HG03103 (cell line): ENCODE results near the gene RCAN2.

Experiments
- ATAC-seq: cut with Tn5 transposase; IDR thresholded peaks from one replicate; pipeline ENCODE4 v1.9.1; 2021; ENCODE audit warnings: low read depth; ENCODE audit not compliant: unreplicated experiment

Gene RCAN2

DNA sequence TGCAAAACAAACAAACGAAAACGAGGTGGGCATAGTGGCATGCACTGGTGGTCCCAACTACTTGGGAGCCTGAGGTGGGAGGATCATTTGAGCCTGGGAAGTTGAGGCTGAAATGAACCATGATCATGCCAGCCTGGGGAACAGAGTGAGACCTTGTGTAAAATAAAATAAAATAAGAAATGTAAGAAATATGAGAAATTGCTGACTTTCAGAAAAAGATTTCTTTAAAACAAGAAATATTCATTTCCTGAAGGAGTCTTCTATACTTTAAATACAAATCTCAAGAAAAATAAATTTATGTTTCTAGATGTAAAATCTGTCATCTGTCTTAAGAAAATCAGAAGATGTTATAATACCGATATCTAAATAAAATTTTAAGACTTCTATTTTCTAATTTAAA lies 223.7 kb downstream of the RCAN2 start:
- ATAC-seq, result no peak

DNA sequence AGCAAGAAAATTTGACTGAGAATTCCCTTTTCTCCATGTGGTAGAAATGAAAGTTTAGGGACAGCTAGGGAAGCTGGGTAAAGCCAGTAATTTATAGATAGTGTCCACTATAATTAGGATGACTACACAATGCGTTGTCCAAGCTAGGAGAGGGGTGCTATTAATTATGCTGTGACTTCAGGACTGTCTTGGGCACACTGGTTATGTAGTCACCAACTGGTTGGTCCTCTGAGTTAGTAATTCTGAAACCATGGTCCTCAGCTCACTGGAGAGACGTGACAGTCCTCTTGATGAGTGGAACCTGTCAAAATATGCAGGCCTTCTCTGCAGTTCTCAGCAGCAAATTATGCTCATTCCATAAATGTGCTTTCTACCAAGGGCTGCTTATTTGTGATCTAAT lies 225.9 kb downstream of the RCAN2 start:
- ATAC-seq, result no peak

DNA sequence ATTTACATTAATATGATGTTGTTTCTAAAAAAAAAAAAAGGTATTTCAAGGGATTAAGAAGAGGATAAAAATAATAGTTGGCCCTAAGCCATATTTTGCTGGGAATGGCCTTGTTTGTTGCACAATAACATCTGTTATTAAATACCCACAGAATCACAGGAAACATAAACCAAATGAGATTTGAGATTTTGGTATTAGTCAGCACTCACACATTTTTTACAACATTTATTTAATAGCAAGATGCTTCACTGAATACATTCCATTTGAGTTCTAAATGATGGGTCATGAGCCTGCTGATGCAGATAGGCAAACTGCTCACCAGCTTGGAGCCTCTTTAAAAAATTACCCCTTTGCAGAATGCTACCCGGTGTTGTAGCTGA lies 227.6 kb downstream of the RCAN2 start:
- no peak for ATAC-seq

DNA sequence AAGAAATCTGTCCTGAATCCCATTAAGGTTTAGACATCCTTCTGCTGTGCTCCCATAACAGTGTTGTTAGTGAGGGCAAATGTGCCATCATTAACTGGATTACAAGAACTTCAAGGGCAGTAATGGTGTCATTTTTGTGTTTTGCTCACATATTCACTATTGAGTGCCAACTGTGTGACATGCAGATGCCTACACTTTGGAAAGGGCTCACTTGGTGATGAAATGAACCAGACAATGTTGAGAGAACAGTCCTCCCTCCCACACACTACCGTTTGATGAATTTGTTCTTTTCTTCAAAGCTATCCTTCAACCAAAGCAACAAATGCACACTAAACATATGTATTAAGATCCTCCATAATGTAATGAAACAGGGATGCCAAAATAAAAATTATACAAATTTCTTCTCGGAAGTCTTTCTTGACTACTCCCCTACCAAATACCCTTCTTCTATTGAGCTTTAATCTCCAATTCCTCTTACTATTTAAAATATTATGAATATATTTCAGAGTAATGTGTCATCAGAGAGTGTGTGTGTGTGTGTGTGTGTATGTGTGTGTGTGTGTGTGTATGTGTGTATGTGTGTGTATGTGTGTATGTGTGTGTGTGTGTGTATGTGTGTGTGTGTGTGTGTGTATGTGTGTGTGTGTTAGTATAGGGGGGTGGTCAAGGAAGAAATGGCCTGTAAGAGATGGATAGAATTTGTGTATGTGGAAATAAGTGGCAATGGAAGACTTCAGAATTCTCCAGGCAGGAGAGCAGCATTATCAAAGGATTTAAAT lies 228.1 kb downstream of the RCAN2 start:
- no peak for ATAC-seq

DNA sequence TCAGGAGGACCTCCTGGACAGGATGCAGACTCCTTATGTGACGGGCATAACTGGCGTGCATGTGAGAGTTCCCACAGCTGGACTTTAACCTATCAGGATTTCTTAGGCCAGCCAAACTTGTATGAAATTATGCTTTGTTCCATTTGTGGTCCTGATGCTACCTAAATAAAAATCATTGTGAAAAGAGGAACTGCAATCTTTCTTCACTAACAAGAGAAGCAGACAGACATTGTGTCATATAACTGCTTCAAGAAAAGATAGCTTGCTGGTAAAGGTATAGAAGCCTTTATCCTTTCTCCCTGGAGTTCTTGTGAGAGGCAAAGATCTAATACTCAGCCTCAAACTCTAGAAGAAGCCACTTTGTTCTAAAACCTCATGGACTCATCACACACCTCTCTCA lies 233.0 kb downstream of the RCAN2 start:
- no peak for ATAC-seq

DNA sequence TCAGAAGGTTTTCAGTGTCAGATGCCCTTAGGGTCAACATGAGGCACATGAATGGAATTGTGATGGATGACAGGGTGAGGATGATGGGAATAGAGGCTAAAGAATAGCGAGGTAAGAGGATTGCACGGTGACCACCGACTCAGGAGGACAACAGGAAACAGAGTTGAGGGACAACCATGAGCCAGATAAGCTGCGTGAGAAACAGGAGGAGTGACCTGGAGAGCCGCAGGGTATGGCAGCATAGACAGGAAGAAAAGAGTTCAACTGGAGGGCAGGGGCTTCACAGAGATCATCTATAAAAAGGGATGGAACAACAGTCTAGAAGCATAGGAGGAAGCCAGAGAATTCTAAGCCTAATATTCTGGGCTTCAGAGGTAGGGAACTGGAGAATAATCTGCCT lies 235.7 kb downstream of the RCAN2 start:
- ATAC-seq, result no peak

DNA sequence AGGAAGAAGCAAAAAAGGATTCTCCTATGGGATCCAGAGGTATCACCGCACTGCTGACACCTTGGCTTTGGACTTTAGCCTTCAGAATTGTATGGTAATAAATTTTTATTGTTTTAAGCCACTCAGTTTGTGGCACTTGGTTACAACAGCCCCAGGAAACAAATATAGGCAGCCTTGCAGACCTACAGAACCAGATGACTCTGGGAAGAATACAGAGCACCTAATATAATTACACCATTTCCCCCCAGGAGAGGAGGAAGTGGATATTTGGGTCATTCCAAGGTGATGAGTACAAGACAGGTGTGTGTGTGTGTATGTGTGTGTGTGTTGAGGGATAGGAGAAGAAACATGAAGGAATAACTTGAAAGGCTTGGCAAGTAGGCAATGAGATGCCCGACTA lies 236.3 kb downstream of the RCAN2 start:
- ATAC-seq, result no peak

DNA sequence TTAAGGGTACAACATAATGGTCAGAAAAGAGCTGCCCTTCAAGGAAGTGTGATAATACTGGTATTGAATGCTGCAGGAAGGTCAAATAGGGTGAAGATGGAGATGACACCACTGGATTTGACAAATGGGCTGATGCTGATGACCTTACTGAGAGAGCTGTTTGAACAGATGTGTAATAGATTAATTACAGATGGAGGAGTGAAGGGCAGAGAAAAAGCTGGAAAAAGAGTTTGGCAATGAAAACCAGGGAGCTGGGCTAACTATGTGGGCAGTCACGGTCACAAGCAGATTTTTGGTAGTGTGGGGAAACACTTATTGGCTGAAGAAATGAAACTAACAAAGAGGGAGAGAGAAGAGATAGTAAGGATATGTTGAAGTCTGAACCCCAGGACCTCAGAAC lies 236.9 kb downstream of the RCAN2 start:
- ATAC-seq, result no peak

DNA sequence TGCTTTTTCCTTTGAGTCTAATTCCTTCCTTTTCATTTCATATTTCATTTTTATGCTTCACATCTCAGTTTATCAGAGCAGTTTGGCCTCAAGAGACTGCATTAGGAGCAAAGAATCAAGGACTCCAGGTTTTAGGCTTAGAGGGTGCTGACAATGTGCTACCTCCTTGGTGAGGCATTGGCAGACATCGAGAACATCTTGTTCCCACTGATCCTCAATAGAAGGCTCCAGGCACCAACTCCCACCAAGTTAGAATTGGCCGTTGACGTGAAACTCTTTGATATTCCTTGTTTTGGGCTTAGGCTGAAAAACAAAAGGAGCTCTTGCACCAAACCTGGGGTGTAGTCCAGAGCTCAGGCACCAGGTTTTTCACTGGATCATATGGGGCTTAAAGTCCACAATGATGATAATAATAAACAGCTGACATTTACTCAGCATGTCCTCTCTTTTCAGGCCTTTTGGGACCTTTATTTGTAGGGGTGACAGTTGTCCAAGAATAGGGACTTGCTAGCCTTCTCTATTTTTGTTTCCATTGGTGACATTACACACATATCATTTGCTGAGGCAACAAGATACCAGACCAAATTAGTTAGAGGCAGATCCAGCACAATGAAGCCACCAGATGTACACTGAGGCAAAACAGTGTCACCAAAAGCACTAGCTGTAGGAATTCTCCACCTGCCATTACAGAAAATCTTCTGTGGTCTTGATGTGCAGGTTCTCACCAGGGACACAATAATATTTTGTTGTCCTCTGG lies 239.5 kb downstream of the RCAN2 start:
- ATAC-seq, result no peak

DNA sequence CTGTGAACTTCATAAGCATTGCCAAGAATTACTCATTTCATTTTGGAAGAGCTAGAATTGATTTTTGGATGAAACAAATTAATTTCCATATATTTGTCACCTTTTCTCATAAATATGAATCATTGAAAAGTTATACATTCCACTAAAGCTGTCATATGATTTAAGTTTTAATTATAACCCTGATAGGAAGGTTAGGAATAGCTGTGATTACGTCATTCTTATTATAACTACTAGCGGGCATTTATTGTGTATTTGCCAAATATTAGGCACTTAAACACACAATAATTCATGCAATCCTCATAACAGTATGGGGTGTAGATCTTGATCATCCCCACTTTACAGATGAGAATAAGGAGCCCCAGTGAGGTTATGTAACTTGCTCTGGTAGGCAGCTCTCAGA lies 243.1 kb downstream of the RCAN2 start:
- ATAC-seq, result no peak

DNA sequence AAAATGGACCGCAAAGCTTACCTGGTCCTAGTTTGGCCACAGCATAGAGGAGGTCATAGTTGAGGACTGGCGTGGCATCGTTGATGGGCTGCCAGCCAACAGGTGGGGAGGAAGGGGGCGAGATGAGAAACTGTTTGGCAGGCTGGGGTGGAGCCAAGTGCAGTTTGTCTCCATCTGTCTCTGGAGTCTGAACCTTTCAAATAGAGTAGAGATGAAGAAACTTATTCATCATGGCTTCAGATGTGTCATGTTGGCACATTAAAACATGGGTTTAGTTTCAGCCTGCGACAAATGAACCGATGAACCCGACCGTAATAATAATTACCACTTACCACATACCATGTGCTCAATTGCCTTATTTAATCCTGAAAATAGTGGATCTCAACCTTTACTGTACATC lies 244.5 kb downstream of the RCAN2 start:
- no peak for ATAC-seq

DNA sequence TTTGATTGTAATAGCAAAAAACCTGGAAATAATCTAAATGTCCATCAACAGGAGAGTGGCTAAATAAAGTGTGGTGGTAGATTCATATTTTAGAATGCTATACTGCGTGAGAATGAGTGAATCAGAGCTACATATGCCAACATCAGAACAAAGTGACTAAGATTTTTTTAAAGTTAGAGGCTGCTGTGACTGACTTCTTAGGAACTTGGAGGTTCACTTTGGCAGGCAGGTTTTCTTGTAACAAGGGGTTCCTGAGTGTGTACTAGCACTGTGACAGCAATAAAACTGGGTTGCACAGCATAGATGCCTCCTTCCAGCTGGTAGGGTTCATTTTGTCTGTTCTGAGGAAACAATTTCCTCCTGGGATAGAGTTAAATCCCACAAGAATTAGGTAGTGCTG lies 245.2 kb downstream of the RCAN2 start:
- no peak for ATAC-seq

DNA sequence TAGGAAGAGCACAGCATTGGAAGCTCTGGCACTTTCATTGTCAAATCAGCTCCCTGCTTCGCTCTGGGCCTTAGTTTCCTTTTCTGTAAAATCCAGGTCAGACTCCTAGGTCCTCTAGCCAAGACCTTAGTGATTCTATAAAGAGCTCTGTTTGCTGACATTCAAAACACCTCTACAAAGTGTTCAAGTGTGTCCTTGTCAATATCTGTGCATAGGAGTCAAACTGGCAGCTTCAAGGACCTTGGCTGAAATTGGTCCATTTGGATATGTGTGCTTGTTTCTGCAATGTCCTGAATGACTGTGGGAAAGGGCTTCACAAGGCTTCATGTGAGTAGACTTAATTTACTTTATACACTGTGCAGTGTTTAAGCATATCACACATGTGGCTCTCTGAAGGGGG lies 246.6 kb downstream of the RCAN2 start:
- ATAC-seq, result no peak

DNA sequence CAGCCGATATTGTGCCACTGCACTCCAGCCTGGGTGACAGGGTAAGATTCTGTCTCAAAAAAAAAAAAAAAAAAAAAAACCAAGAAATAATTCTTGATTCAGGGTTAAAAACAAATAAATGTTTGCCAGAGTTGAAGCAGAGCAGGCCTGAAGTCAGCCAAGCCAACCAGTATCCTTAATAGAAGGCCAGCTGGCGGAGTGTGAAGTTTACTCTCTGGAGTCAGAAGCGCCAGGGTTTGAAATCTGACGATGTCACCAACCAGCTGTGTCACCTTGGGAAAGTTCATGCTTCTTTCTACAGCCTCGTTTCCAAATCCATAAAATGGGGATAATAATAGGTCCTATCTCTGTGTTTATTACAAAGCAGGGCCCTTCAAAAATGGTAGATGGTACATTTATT lies 247.5 kb downstream of the RCAN2 start:
- no peak for ATAC-seq

DNA sequence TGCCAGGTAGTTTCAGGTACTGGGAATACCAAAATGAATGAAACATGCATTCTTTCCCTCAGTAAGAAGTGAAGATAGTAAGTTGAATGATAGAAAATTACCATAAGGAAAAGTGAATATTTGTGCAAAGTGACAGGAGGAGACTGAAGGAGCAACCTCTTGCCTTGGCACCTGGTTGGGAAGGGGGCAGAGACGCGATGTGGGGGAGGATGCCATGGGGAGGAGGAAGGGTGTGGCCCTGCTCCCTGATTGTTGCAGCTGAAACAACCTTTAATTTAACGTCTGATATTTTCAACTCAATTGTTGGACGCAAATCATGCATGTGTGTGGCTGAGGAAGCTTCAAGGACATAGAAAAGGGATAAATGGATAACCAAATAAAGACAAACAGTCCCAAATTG lies 248.3 kb downstream of the RCAN2 start:
- no peak for ATAC-seq

DNA sequence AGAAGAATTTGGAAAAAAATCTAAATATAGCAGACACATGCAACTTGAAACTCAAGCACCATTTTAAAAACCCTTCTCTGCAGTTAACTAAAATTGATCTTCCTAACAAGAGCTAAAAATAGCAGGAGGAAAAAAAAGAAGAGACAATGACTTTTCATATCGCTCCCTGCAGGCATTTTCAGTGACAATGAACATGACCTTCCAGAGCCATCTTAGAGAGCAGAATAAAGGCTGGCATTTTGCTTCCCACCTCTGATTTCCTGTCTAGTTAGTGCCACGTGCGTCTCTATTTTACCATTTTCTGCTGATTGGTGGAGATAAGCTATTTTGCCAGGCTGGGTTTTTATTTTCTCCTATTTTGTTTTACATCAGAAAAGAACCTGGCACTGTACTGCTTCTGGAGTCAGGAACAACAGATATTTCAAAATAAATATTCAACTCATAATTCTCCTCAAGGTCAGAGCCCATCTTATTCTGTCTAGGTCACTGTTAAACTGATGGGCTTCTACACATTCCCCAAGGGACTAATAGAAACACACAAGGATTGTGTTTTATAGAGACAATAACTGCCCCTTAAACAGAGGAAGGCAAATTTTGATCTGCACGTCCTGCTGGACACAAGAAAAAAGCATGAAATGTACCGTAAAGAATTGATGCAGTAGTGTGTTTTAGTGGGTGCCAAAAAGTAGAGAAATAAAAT lies 250.2 kb downstream of the RCAN2 start:
- ATAC-seq, result no peak

DNA sequence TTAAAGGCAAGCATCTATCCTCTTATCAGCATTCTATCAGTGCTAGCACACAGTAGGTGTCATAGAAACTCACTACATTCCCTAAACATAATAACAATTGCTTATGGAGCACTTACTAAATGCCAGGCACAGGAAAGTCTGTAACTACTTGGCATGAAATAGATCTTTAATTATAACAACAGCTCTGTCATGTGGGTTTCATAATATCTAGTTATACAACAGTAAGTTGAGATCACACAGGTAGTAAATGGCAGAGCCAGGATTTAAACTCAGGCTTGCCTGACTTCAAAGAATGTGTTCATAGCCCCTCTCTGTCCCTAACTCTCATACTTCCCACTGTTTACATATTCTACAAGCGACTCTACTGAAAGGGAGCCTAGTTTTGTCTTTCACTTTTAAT lies 254.5 kb downstream of the RCAN2 start:
- no peak for ATAC-seq

DNA sequence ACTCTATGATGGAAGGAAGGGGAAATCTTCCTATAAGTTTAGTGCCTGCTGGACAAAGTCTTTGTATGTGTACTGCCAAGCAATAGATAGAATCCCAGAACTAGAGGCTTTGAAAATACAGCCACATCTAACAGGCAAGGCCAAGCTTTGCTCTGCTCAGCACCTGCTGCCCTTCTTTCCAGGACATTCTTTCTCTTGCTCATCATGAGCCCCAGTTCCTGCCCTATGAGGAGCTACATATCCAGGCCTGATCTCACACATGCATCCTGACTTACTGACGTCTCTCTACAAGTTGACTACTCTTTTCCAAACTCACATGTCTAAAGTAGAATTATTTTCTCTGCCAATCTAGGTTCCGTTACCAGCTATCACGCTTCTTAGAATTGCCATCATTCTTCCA lies 256.0 kb downstream of the RCAN2 start:
- no peak for ATAC-seq

DNA sequence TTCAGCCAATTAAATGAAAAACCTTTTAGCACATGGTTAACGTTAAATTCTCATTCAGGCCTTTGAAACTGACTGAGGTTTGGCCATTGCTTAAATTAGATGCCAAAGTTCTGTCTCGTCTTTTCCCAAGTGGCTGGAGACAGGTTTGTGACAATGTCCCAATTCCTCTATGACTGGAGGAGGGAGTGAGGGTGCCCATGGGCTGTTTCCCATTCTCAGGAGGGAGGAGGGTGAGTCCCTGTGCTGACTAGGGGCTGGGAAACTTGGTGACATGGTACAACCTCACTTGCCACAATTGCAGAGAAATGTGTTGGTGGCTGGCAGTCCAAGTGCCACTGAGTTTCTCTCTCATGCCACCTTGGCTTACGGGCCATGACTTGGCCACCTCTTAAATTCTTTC lies 256.5 kb downstream of the RCAN2 start:
- ATAC-seq, result no peak

DNA sequence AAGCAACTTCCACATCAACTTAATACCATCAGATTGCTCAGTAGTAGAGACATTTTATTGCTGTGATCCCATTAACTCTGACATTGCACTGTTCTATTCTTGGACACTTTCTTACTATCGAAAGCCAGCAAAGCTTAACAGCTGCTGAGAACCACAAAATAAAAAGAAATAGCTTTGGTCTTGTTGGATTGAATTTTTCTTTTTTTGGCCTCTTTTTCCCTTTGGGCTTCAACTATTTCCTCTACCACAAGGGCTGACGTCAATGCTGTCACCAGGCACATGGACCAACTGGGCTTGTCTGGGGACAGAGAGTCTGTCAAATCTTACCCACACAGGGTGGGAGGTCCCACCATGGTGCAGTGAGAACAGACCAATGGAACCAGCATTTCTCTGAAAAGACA lies 257.1 kb downstream of the RCAN2 start:
- no peak for ATAC-seq

DNA sequence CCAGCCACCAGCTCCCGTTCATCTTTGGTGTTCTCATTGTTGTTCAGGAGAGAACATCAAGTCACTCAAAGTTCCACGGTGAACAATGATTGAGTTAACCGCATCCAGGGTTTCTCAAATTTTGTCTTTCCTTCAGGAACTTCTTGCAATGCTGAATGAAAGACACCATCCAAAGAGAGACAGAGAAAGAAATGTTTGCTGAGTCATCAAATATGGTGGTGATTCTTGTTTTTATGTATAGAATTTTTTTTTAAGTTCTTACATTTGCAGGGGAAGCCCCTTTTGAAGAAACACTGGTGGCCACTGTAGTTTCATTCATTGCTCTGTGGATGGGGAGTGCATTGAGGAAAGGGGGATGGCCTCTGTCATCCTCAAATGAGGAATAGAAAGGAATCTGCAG lies 258.1 kb downstream of the RCAN2 start:
- ATAC-seq, result no peak

DNA sequence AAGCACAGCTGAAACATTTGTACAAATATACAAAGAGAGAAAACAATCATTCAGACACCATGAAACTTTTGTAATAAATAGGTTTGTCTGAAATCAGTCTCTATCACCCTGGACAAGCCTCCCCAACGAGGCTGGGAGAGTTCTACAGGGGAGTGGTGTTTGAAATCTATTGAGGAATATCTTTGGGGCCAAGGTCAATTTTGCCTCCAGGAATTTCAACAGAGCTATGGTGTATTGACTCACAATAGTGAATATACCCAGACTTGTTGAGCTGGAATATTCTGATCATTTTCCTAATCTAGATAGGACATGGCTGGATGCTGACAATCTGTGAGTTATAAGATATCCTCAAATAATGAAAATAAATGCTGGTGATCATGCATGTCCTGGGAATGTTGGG lies 269.0 kb downstream of the RCAN2 start:
- ATAC-seq, result no peak
